ENCODE measurements around the gene KCTD21.
"Not testable (repeated sequence)": the region's sequence is repeated elsewhere in the genome, so short reads cannot be mapped to it uniquely, and the experiment has no call there.

Gene KCTD21

DNA sequence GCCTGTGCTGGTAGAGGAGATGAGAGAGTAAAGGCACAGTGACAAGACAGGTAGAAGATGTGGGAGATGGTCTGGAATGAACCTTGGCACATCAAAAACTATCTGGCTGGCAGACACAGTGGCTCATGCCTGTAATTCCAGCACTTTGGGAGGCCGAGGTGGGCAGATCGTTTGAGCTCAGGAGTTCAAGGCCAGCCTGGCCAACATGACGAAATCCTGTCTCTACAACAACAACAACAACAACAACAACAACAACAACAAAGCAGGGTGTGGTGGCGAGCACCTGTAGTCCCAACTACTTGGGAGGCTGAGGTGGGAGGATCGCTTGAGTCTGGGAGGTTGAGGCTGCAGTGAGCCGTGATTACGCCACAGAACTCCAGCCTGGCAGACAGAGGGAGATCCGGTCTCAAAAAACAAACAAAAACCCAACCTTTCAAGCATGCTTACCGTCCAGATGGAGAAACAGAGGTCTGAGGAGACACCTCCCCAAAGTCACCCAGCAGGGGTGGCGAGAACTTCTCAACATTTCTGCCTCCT, 11.8 kb downstream of the KCTD21 start:
- no peak for DNase-seq

DNA sequence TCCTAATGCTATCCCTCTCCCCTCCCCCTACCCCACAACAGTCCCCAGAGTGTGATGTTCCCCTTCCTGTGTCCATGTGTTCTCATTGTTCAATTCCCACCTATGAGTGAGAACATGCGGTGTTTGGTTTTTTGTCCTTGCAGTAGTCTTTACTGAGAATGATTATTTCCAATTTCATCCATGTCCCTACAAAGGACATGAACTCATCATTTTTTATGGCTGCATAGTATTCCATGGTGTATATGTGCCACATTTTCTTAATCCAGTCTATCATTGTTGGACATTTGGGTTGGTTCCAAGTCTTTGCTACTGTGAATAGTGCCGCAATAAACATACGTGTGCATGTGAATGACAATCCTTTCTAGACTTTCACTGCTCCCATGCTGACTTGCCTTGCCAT, 12.6 kb downstream of the KCTD21 start:
- DNase-seq: not testable (repeated sequence)

DNA sequence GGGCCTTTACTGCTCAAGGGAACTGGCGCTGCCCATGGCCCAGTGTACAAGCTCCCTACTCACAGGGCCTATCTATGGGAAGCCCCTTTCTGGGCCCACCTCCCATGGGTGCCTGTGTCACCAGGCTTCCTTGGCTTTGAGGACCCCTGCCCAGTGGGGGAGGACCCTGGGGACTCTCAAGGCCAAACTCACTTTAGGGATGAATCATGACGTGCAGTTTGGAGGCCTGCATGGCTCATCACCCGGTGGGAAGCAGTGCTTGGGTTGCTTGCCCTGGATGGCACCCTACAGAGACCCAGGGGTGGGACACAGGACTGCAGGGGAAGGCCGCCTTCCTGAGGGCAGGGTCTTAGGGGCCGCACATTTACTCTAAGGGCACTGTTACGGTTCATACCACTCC, 16.5 kb downstream of the KCTD21 start:
- no peak for DNase-seq

DNA sequence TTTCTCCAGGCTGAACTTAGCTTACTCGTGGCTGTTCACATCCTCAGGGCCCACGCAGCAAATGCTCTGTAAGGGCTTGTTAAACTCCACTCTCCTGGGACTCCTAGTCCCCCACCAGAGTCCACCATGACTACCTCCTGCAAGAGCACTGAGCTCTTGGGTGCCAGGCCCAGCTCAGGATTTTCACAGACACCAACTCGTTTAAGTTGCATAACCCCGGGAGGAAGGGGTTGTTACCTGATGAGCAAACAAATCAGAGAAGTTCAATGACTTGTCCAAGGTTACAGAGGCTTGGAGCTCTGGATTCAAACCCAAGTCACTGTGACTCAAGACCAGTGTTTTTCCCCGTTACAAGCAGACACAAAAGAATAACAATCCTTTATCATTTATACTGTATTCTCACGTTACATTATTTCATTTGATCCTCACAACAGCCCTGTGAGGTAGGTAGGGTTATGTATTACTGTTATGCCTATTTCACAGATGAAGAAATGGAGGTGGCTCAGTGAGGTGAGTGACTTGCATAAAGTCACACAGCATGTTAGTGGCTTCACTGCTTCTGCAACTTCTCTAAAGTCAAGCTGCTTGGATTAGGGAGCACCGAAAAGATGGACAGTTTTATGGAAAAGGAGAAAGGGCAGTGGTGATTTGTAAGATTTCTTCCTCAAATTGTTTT, 17.4 kb downstream of the KCTD21 start:
- no peak for DNase-seq

DNA sequence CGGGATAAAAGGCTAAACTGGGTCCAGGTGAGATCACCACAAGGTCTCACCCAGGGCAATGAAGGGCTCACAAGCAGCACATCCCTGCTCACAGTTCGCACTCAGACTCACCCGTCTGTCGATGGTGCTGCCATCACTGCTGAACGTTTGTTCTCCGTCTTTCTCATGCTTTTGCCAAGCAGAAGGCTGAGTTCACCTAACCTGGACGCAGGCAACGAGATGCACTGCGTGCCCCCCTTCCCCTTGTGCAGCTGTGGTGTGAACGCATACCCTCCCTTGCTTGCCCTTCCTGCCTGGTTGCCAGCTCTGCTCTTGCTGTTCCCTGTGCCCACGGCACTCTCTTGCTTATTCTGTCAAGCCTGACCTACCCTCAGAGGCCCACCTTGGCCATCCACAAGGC, 18.0 kb downstream of the KCTD21 start:
- no peak for DNase-seq

DNA sequence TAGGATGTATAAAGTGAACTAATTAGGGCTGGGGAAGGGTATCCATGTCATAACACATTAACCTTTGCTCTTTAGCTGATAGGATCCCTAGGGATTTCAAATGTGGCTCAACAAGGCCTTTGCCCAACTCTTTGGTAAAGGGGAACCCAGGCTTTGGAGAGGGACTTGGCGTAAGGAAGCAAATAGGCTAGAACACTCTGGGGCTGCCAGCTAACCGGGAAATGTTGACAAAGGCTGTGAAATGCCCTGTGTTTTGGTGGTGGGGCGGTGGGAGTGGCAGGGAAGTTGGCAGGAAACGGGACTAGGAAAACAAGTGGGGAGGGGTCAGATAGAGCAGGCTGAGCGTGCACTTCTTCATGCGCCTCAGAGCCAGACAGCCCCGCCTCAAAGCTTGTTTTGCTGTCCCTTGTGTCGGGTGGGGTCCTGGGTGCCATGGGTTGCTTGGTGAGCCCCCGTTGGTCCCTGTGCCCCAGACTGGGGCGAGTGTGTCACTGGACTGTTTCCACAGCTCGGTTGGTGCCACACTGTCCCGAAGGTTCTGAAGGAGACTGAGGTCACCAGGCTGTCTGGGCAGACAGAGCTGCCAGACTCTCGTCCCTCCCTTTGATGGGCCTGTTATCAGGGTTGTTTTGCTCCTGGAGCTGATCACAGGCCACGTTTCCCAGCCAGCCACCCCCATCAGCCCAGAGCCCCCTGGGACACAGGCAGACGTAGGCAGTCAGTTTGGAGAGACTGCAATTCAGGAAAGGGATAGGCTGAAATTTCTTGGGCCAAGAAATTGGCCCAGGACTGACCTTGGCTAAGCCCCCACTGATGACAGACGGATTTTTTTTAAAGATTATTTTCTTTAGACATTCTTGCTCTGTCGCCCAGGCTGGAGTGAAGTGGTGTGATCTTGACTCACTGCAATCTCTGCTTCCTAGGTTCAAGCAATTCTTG, 19.6 kb downstream of the KCTD21 start:
- DNase-seq: no peak

DNA sequence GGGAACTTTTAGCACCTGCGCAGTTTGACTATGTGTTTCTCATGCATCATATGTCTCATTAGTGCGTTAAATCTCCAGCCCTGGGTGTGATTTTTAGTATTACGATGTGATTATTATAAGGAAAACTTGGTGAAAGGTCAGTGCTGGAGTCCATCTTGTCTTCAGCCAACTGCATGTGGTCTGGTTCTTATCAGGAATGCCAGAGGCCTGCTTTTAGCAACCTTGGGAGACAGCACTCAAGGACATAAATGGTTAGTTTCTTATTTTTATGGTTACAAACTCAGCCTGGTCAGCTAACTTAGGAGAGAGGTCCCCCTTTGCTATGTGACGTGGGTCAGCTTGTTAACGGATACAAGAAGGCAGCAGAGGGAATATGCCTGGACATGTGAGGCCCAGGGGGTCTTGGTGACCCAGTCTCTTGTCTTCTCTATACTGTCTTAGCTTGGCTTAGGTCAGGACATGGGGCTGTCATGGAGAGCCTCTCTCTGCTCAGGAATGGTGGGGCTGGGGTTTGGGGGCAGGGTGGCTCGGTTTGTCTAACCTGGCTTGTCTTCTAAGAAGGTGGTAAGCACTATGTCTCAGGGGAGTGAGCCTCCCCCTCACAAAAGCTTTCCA, 21.5 kb downstream of the KCTD21 start:
- no peak for DNase-seq

DNA sequence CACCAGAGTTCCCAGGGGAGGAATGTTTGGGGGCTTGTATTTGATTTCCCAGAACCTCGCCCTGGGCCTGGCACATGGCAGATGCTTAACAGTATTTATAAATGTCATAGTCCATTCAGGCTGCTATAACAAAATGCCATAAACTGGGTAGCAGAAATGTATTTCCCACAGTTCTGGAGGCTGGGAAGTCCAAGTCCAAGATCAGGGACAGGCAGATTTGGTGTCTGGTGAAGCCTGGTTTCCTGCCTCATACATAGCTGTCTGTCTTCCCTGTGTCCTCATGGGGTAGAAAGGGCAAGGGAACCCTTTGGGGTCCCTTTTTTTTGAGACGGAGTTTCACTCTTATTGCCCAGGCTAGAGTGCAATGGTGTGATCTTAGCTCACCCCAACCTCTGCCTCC, 24.0 kb downstream of the KCTD21 start:
- DNase-seq: no peak

DNA sequence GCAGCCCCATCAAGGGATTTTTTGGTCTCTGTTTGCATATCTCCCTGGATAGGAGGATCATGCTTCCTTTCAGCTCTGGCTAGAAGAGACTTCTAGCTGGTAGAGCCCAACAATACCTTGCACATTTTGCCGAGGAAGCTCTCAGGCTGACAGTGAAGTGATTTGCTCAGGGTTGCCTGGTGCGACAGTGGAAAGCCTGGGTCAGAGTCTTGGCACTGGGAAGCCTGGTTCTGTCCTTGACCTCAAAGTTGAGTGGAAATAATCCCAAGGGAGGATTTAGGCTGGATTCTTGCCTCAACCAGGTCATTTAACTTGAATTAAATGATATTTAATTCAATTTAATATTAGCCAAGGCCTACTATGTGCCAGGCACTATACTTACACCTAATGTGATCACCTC, 24.6 kb downstream of the KCTD21 start:
- DNase-seq: no peak

DNA sequence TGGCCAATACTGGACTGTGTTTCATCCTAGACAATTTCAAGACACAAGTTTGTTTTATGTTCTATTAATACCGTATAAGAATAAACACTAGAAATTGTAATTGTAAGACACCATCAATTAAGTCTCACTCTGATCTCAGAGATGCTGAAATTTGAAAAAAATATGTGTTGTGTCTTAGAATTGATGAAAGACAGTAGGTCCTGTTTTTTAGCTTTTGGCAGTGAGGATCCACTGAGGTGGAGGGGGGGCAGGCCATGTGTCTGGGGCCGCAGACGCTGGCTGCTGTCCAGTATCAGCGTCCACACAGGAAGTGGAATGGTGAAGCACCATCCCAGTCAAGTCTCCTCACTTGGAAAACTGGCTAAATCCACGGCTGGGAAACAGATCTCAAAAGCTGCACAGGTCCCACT, 26.5 kb downstream of the KCTD21 start:
- DNase-seq: no peak

DNA sequence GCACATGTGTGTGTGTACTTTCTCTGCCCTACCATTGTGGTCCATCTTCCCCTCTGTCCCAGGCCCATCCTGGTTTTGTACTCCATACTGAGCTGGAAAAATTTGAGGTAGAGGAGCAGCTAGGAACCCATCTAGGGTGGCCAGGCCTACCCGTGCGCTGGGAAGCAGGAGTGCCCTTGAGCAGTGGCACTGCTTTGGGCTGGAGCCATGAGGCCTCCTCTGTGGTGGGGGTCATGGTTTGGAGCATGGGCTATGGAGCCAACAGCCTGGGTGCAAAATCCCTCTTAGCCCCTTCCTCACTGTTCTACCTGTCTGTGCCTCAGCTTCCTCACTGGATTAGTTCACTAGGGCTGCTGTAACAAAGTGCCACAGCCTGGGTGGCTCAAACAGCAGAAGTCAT, 27.1 kb downstream of the KCTD21 start:
- DNase-seq: no peak

DNA sequence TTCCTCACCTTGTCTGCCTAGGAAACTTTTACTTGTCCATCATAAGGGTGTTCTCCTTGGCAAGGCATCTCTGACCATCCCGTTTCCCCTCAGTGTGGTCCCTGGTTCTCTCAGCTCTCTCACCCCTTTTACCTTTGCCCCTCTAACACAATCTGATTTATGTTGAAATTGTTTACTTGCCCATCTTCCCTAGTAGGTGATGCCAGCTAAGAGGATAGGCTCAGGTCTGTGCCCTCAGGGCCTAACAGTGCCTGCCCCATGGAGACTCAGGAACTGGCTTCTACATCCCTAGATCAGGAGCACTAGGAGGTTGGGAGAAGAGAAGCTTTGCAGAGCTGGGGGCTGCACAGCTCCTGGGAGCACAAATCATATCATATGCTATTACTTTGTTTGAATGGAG, 27.9 kb downstream of the KCTD21 start:
- no peak for DNase-seq

DNA sequence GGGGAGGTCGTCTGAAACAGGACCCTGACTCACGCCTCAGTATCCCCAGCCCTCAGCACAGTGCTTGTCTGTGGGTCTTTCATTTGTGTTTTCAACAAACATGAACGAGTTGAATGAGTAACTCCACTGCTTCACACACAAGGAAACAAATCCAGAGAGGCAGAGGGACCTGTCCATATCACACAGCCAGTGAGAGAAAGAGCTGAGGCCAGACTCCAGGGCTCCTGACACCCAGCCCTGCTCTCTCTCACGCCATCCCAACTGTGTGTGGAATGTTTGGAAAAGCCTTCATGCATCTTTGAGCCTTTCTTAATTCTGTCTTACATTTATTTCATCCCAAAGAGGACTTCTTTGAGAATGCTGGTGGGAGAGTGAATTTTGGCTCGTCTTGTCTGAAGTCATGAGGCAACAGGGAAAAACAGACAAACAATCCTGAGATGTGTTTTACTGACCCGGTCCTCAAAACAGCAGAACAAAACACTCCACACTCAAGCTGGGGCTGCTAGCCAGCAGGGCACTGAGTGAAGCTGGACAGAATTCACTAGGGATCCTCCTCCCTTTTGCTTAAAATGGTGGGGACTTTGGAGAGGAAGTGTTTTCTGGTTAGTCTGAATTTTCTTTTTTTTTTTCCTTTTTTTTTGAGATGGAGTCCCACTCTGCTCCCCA, 29.3 kb downstream of the KCTD21 start:
- no peak for DNase-seq

DNA sequence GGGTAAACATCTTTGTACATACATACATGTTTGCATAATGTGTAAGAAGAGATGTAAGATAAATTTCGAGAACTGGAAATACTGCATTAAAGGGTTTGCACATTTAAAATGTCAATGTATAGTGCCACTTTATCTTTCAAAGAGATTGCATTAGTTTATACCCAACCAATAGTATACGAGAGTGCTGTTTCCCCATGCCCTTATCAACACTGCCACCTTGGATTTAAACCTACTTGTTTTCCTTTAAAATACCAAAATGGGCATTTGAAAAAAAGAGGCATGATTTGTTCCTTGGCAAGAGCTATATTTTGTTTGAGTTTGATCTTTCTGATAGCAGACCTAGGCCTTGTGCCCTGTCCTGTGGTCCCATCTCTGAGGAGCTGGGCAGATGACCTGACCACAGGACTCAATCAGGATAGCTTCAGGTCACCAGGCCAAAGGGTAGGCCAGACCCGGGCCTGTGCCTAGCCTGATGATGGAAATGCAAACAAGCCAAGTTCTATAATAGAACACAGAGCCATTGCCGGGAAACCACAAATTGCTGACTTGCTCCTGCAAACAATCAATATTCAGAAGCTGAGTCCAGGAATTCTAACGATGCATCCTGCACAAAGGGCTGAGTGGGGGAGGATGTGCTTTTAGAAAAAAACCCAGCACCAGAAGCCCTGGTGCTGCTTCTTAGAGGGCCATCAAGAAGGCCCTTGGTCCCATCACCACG, 32.1 kb downstream of the KCTD21 start:
- no peak for DNase-seq

DNA sequence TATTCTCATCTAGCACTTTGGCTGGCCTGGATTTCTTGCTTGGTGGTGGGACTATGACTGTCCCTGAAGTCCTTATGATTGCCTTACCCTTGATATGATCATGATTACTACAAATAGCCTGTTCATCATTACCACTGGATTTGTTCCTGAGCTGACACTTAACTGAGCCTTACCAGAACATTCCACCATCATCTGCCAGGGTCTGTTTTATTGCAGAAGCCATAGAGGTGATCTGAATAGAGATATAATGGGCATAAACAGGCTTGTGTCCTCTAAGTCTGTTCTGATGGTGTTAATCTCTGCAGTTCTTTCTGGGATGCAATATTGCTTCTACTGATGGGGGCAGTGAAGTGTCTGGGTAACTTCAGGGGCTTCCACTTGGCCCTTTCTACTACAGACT, 36.6 kb downstream of the KCTD21 start:
- DNase-seq: no peak

DNA sequence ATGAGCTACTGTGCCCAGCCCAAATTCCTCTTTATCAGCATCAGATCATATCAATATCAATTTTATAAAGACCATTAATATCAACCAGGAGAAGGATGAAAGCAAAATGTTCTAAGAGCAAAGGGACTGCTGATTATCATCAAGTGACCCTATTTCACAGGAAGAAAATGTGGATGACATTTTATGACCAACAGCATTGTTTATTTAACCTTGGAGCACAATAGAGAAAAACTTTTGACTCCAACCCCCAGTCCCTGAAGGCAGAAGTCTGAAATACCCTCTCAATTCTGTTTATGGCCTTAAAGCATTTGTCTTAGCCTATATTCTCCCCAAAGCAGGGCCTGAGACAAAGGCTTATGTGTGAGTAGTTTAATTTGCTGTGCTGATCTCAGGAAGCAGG, 37.7 kb downstream of the KCTD21 start:
- DNase-seq: no peak

DNA sequence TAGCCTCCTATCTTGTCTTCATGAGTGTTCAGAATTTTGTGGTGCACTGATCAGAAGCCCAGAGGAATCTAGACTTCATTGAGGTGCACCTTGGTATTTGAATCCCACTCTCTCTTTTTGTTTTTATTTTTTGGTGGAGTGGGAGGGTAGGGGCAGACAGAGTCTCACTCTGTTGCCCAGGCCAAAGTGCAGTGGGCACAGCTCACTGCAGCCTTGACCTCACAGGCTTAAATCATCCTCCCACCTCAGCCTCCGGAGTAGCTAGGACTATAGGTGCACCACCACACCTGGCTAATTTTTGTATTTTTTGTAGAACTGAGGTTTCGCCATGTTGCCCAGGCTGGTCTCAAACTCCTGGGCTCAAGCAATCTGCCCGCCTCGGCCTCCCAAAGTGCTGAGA, 38.1 kb downstream of the KCTD21 start:
- no peak for DNase-seq

DNA sequence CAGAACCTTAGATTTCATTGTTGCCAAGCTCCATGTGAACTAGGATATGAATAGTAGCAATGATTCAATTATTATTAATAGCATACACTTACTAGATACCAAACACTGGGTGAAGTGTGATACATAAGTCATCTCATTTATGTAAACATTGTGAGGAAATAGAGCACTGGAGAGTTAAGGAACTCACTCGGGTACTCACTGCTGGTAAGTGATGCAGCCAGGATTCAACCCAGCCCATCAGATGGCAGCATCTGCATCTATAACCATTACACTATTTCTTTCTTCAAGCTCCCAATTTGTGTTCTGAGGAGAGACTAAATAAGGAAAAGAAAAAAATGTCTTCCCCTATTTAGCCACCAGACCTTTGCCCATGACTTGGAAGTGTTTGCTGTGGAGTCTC, 38.8 kb downstream of the KCTD21 start:
- no peak for DNase-seq

DNA sequence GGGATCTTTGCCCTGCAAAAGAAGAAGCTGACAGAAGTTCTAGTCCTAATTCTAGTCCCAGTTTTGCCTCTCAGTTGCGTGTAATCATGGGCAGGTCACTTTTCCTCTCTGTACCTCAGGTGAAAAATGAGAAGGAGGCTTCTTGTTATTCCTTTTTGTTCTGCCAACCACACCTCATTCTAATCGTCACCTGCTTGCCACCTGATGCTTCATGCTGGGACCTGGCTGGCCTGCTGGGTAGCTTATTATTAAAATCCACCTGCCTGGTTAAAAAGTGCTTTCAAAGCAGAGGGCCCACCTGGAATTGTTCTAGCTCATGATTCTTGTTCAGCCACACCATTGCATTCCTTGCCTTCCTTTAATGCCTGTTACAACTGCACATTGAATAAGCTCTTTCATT, 40.6 kb downstream of the KCTD21 start:
- DNase-seq: no peak

DNA sequence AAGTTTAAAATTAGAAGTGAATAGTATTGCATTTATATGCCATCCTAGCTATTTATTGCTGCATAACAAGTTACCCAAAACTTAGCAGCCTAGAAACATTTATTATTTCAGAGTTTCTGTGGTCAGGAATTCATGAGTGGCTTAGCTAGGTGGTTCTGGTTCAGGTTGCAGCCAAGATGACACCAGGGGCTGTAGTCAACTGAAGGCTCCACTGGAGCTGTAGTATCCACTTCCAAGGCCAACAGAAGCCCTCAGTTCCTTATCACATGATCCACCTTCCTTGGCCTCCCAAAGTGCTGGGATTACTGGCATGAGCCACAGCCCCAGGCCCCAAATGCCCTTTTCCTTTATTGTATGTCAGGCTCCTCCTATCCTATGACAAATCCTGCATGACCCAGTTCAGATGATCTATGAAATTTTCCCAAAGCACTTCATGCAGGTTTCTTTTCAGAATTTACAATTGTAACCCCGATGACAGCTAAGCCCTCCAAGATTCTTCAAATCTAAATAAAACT, 42.9 kb downstream of the KCTD21 start:
- no peak for DNase-seq

DNA sequence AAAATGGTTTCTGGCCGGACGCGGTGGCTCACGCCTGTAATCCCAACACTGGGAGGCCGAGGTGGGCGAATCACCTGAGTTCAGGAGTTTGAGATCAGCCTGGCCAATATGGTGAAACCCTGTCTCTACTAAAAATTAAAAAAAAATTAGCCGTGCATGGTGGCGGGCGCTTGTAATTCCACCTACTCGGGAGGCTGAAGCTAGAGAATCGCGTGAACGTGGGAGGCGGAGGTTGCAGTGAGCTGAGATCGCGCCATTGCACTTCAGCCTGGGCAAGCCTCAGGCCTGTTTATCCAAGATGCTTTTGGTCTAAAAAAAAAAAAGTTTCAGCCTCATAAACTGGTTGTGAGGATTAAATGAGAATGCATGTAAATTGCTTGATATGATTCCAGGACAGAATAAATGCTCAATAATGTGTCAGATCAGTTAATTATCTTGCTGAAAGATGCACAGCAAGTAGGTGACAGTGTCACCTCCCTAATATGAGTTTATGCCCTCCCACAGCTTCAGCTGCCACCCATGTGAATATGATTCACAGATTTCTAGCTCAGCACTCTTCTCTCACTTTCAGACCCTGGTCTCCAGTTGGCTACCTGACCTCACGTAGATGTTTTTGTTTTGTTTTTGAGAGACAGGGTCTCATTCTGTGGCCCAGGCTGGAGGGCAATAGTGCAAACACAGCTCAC, 47.9 kb downstream of the KCTD21 start:
- no peak for DNase-seq

All from right kidney (tissue), 1 donor.